HUES6 (cell line): Measurements from ENCODE around the gene NDUFAF3.

ENCODE experiments used
- H3K27ac ChIP-seq: 2 replicates; pipeline ENCODE4 v1.7.0; 2013; ENCODE audit warnings: low read depth, mild to moderate bottlenecking, low read length, inconsistent platforms
- H3K27me3 ChIP-seq: 2 replicates; pipeline ENCODE4 v1.6.1; 2013; ENCODE audit warnings: low read length; ENCODE audit not compliant: control insufficient read depth, insufficient read depth
- H3K36me3 ChIP-seq: 2 replicates; pipeline ENCODE4 v1.6.1; 2013; ENCODE audit warnings: low read length; ENCODE audit not compliant: control insufficient read depth, insufficient read depth
- H3K4me1 ChIP-seq: 2 replicates; pipeline ENCODE4 v1.6.1; 2013; ENCODE audit warnings: low read length; ENCODE audit not compliant: control insufficient read depth, insufficient read depth
- H3K4me3 ChIP-seq: 2 replicates; pipeline ENCODE4 v1.5.1; 2013; ENCODE audit warnings: low read depth, low read length
- H3K9ac ChIP-seq: one replicate; pipeline ENCODE4 v1.6.1; 2013; ENCODE audit warnings: mild to moderate bottlenecking, low read length
- H3K9me3 ChIP-seq: 2 replicates; pipeline ENCODE4 v1.6.1; 2013; ENCODE audit warnings: low read depth, low read length; ENCODE audit not compliant: control insufficient read depth, insufficient read depth

NDUFAF3 gene

GRCh38 chr3:49021813-49022687, at the start of gene NDUFAF3:
TSS of gene NDUFAF3 (plus strand) at chr3:49022121. CDS start at chr3:49022145, 24 bp downstream.
- Histone ChIP-seq H3K36me3 (peaks cover 44% of the 10 kb centered on the region), H3K27ac (peak within 1 kb of the TSS; percentile 96), H3K4me3 (peak within 1 kb of the TSS; percentile 97), H3K9ac (peak within 1 kb of the TSS; percentile 93), H3K4me1 (peaks cover 17% of the 10 kb centered on the region), H3K27me3 (no peaks in the 10 kb centered on the region), H3K9me3 (no peaks in the 10 kb centered on the region)

GRCh38 chr3:48974076-48974864, 47.7 kb upstream of the NDUFAF3 start:
- Histone ChIP-seq H3K27me3 (no peaks in the 10 kb centered on the region), H3K36me3 (peaks cover 88% of the 10 kb centered on the region), H3K9me3 (no peaks in the 10 kb centered on the region), H3K4me1 (no peaks in the 10 kb centered on the region), H3K27ac (no peak overlapping the region), H3K9ac (no peak overlapping the region), H3K4me3 (no peak overlapping the region)

DNA sequence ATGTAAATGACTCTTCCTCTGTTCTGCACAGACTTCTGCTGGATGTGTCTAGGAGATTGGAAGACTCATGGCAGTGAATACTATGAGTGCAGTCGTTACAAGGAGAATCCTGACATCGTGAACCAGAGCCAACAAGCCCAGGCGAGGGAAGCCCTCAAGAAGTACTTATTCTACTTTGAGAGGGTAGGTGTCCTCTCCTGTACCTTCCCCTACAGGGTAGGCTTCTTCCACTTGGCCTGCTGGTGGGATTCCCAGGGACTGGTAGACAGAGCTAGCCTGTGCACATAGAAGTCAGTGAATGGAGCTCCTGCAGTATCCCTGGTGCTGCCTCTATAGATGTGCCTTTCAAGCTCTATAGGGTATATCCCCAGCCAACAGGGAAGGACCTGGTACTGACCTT, 42.5 kb upstream of the NDUFAF3 start:
- Histone ChIP-seq H3K9ac (no peak overlapping the region), H3K4me3 (no peak overlapping the region), H3K36me3 (peaks cover 88% of the 10 kb centered on the region), H3K9me3 (no peaks in the 10 kb centered on the region), H3K27me3 (no peaks in the 10 kb centered on the region), H3K27ac (no peak overlapping the region), H3K4me1 (no peaks in the 10 kb centered on the region)

- peaks cover 88% of the 10 kb centered on the region for H3K36me3 ChIP-seq
- H3K9me3 ChIP-seq: no peaks in the 10 kb centered on the region
- no peaks in the 10 kb centered on the region for H3K27me3 ChIP-seq
Observed at GRCh38 chr3:48980295-48980694, 41.6 kb upstream of the NDUFAF3 start.

DNA sequence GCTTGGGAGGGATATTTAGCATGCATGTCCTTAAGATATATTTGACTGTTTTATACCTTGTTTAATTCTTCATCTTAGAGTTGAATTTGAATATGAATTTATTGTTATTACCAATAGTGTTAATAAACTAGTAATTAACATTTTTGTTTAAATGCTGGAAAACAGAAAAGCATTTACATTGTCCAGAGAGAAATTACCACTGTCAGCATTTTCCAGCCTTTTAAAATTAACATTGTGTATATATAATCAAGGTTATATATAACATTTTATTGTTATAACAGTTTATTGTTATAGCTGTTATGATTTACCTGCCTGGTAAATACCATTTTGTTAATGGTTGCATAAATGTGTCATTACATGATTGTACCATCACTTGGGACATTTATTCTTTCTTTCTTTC, 39.9 kb upstream of the NDUFAF3 start:
- no peaks in the 10 kb centered on the region for H3K9me3 ChIP-seq
- no peak overlapping the region for H3K4me3 ChIP-seq
- peaks cover 78% of the 10 kb centered on the region for H3K36me3 ChIP-seq

More at GRCh38 chr3:48980295-48980694, 41.6 kb upstream of the NDUFAF3 start:
- H3K4me3 ChIP-seq: no peak overlapping the region
- no peak overlapping the region for H3K9ac ChIP-seq
- H3K27ac ChIP-seq: no peak overlapping the region
- no peaks in the 10 kb centered on the region for H3K4me1 ChIP-seq

DNA sequence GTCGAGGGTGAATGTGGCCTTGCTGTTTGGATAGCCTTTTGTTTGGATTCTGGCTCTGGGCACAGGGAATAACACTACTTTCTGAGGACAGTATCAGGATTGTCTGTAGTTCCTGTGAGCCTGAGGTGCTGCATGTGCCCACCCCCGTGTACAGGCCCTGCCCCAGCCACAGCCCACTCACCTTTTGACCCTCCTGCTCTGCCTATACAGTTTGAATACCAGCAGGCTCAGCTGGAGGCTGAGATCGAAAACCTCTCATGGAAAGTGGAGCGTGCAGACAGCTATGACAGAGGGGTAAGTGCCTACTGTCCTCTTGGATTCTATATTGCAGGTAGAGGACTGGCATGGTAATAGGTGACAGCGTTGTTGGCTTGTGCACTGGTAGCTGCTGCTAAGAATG, 39.2 kb upstream of the NDUFAF3 start:
- no peaks in the 10 kb centered on the region for H3K9me3 ChIP-seq
- H3K9ac ChIP-seq: no peak overlapping the region
- peaks cover 71% of the 10 kb centered on the region for H3K36me3 ChIP-seq
- no peaks in the 10 kb centered on the region for H3K27me3 ChIP-seq
- no peak overlapping the region for H3K27ac ChIP-seq
- no peaks in the 10 kb centered on the region for H3K4me1 ChIP-seq
- no peak overlapping the region for H3K4me3 ChIP-seq

More for the DNA sequence above, 39.9 kb upstream of the NDUFAF3 start:
- H3K9ac ChIP-seq: no peak overlapping the region
- H3K27me3 ChIP-seq: no peaks in the 10 kb centered on the region
- no peak overlapping the region for H3K27ac ChIP-seq
- H3K4me1 ChIP-seq: no peaks in the 10 kb centered on the region

- H3K4me1 ChIP-seq: no peaks in the 10 kb centered on the region
- H3K9me3 ChIP-seq: no peaks in the 10 kb centered on the region
- peaks cover 67% of the 10 kb centered on the region for H3K36me3 ChIP-seq
- no peak overlapping the region for H3K9ac ChIP-seq
- H3K27ac ChIP-seq: no peak overlapping the region
- no peaks in the 10 kb centered on the region for H3K27me3 ChIP-seq
- H3K4me3 ChIP-seq: no peak overlapping the region
Observed at GRCh38 chr3:48983096-48983495, 38.8 kb upstream of the NDUFAF3 start.

GRCh38 chr3:48984663-48985062, 37.3 kb upstream of the NDUFAF3 start:
- Histone ChIP-seq H3K36me3 (peaks cover 58% of the 10 kb centered on the region), H3K27ac (no peak overlapping the region)

GRCh38 chr3:48985831-48986376, 36.0 kb upstream of the NDUFAF3 start:
- H3K36me3 ChIP-seq: peaks cover 47% of the 10 kb centered on the region
- H3K9ac ChIP-seq: no peak overlapping the region
- no peak overlapping the region for H3K4me3 ChIP-seq
- H3K27me3 ChIP-seq: no peaks in the 10 kb centered on the region; the same call in 1 of the 2 replicates
- H3K9me3 ChIP-seq: no peaks in the 10 kb centered on the region
- H3K4me1 ChIP-seq: peaks cover 8% of the 10 kb centered on the region
- H3K27ac ChIP-seq: no peak overlapping the region

More at GRCh38 chr3:48984663-48985062, 37.3 kb upstream of the NDUFAF3 start:
- Histone ChIP-seq H3K9ac (no peak overlapping the region), H3K4me1 (peaks cover 7% of the 10 kb centered on the region; the same call in 1 of the 2 replicates), H3K27me3 (no peaks in the 10 kb centered on the region), H3K9me3 (no peaks in the 10 kb centered on the region), H3K4me3 (no peak overlapping the region)

- H3K27ac ChIP-seq: peak overlapping the region; percentile 76; the same call in 1 of the 2 replicates
- H3K4me3 ChIP-seq: peak overlapping the region; percentile 86
- no peaks in the 10 kb centered on the region for H3K9me3 ChIP-seq
- H3K4me1 ChIP-seq: peaks cover 13% of the 10 kb centered on the region
- peak overlapping the region; percentile 92 for H3K9ac ChIP-seq
- H3K27me3 ChIP-seq: no peaks in the 10 kb centered on the region; the same call in 1 of the 2 replicates
- peaks cover 15% of the 10 kb centered on the region for H3K36me3 ChIP-seq
Observed at GRCh38 chr3:48989126-48989795, 32.7 kb upstream of the NDUFAF3 start.
